Glutamatergic neuron (in vitro differentiated cells): ENCODE data around the gene KIAA1671. TPM values are rescaled to one million over a fixed set of nuclear protein-coding genes. Genes with fewer than 3 reads are reported as not detected.

Experiments
- DNase-seq: peaks from one replicate; pipeline ENCODE4 v3.0.0; 2022
- H3K27ac Mint-ChIP-seq: one replicate; pipeline ENCODE4 v1.8.0; 2020; ENCODE audit warnings: mild to moderate bottlenecking, mixed read lengths, inconsistent platforms; ENCODE audit not compliant: unreplicated experiment
- H3K27me3 Mint-ChIP-seq: one replicate; pipeline ENCODE4 v1.8.0; 2020; ENCODE audit warnings: mild to moderate bottlenecking, moderate library complexity, mixed read lengths, inconsistent platforms; ENCODE audit not compliant: unreplicated experiment
- H3K36me3 Mint-ChIP-seq: one replicate; pipeline ENCODE4 v1.8.0; 2020; ENCODE audit warnings: mild to moderate bottlenecking, mixed read lengths, inconsistent platforms; ENCODE audit not compliant: unreplicated experiment
- H3K4me1 Mint-ChIP-seq: one replicate; pipeline ENCODE4 v1.8.0; 2020; ENCODE audit warnings: mild to moderate bottlenecking, low read depth, mixed read lengths, inconsistent platforms; ENCODE audit not compliant: unreplicated experiment
- H3K4me3 Mint-ChIP-seq: one replicate; pipeline ENCODE4 v1.8.0; 2020; ENCODE audit warnings: mild to moderate bottlenecking, mixed read lengths, inconsistent platforms; ENCODE audit not compliant: unreplicated experiment
- H3K9me3 Mint-ChIP-seq: one replicate; pipeline ENCODE4 v1.8.0; 2020; ENCODE audit warnings: mild to moderate bottlenecking, moderate library complexity, mixed read lengths, inconsistent platforms; ENCODE audit not compliant: unreplicated experiment
- CTCF ChIP-seq: fragments of 200-600 bp; sonication (generic); IDR thresholded peaks from one replicate; pipeline ENCODE4 v1.5.0; 2021; ENCODE audit not compliant: partially characterized antibody, unreplicated experiment
- total RNA-seq: library from RNA; stranded (reverse); fragmentation: NEBNext Ultra II Directional; extraction: Animal tissue kit (Norgen Biotek cat#: 25700); gene quantifications from one replicate; pipeline ENCODE4 v1.2.1, GENCODE V29; 2021; ENCODE audit not compliant: unreplicated experiment

The KIAA1671 gene
- total RNA-seq, 1 donor from 2014 or later = 15.3 TPM

- H3K36me3 Mint-ChIP-seq = no peaks in the 10 kb centered on the region
- no peak for DNase-seq
- peaks cover 13% of the 10 kb centered on the region for H3K27me3 Mint-ChIP-seq
- peaks cover 21% of the 10 kb centered on the region for H3K4me1 Mint-ChIP-seq
- TF ChIP-seq CTCF = no peak
- peak overlapping the region; percentile 98 for H3K27ac Mint-ChIP-seq
- peaks cover 5% of the 10 kb centered on the region for H3K9me3 Mint-ChIP-seq
- peak overlapping the region; percentile 95 for H3K4me3 Mint-ChIP-seq
Observed at GRCh38 chr22:25109878-25110595, 157.5 kb downstream of the KIAA1671 start.

GRCh38 chr22:25110596-25110845 is 158.0 kb downstream of the KIAA1671 start:
- TF ChIP-seq CTCF = no peak
- H3K9me3 Mint-ChIP-seq = peaks cover 5% of the 10 kb centered on the region
- peaks cover 25% of the 10 kb centered on the region for H3K4me1 Mint-ChIP-seq
- no peaks in the 10 kb centered on the region for H3K36me3 Mint-ChIP-seq
- peak overlapping the region; percentile 95 for H3K4me3 Mint-ChIP-seq
- peaks cover 14% of the 10 kb centered on the region for H3K27me3 Mint-ChIP-seq
- no peak for DNase-seq
- peak overlapping the region; percentile 98 for H3K27ac Mint-ChIP-seq

- DNase-seq = peak; percentile 83
- peak; percentile 79 for TF ChIP-seq CTCF
- no peaks in the 10 kb centered on the region for H3K36me3 Mint-ChIP-seq
- peaks cover 14% of the 10 kb centered on the region for H3K27me3 Mint-ChIP-seq
- peaks cover 5% of the 10 kb centered on the region for H3K9me3 Mint-ChIP-seq
- peak overlapping the region; percentile 98 for H3K27ac Mint-ChIP-seq
- peak overlapping the region; percentile 95 for H3K4me3 Mint-ChIP-seq
- H3K4me1 Mint-ChIP-seq = peaks cover 25% of the 10 kb centered on the region
Observed at GRCh38 chr22:25110846-25111578, 158.5 kb downstream of the KIAA1671 start.

- peak; percentile 40 for TF ChIP-seq CTCF
- Mint-ChIP-seq H3K27me3 (peaks cover 14% of the 10 kb centered on the region), H3K36me3 (no peaks in the 10 kb centered on the region), H3K9me3 (peaks cover 5% of the 10 kb centered on the region), H3K4me1 (peaks cover 27% of the 10 kb centered on the region), H3K4me3 (peak overlapping the region; percentile 95), H3K27ac (peak overlapping the region; percentile 95)
- DNase-seq = no peak
Observed at GRCh38 chr22:25111579-25112517, 159.3 kb downstream of the KIAA1671 start.
